HCT116 (cell line): ENCODE measurements around the gene SPEF2. TPM values are rescaled to one million over a fixed set of nuclear protein-coding genes. Genes with fewer than 3 reads are reported as not detected.

Source experiments
- ATAC-seq: fragments of 200-7000 bp; cut with Tn5 transposase; 2 replicates; pipeline ENCODE4 v1.9.1; 2020; ENCODE audit warnings: mild to moderate bottlenecking, moderate library complexity
- BruUV-seq: library from RNA; stranded (reverse); fragments of 400-500 nt; replicated peaks from 2 replicates; lab custom pipeline; 2021; lab: Mats Ljungman, UMichigan
- CTCF ChIA-PET: fragments of 300-600 bp; sonication (Branson Sonifier 250); formaldehyde crosslinking; loops from one replicate; lab custom pipeline; 2021; ENCODE audit warnings: antibody characterized with exemption; lab: Charles Lee
- POLR2A ChIA-PET: fragments of 300-600, 350-600 bp; sonication (Branson Sonifier 250); formaldehyde crosslinking; loops from one replicate; lab custom pipeline; 2021; ENCODE audit warnings: antibody characterized with exemption; lab: Charles Lee
- RAD21 ChIA-PET, 2 experiments: fragments of 300-600 bp; sonication (Branson Sonifier 250); formaldehyde crosslinking; loops; one replicate each; lab custom pipeline; 2023; ENCODE audit warnings: low total read pairs in 2 of 2; ENCODE audit not compliant: uncharacterized antibody in 2 of 2, unreplicated experiment in 2 of 2, low non-redundant PET in 1 of 2; lab: Charles Lee
- DNase-seq: peaks from one replicate; pipeline ENCODE4 v3.0.0-alpha.2; 2010; ENCODE audit warnings: low read depth, low spot score
- H2AFZ ChIP-seq: fragments of 200-600 bp; shearing (Covaris generic), sonication (generic); 2 replicates; pipeline ENCODE4 v1.6.1; 2017; ENCODE audit warnings: low read depth, mixed run types, mixed read lengths, antibody characterized with exemption, low read length; ENCODE audit not compliant: poor library complexity, severe bottlenecking
- H3K27ac ChIP-seq: 2 replicates; pipeline ENCODE4 v1.5.1; 2012; ENCODE audit warnings: low read depth, low read length
- H3K27me3 ChIP-seq: fragments of 200-600 bp; sonication (generic); 2 replicates; pipeline ENCODE4 v1.6.1; 2016; ENCODE audit warnings: mixed run types, low read length, mixed read lengths; ENCODE audit not compliant: insufficient read depth
- H3K36me3 ChIP-seq, 2 experiments: fragments of 200-500 bp in 1 of 2; fragments of 200-600 bp in 1 of 2; sonication (Bioruptor generic) in 1 of 2; sonication (generic) in 1 of 2; 2 replicates each; pipeline versions ENCODE4 v1.5.1 to v1.6.1; 2014 to 2016; ENCODE audit warnings: low read length in 2 of 2, inconsistent platforms in 1 of 2, mixed read lengths in 1 of 2, mixed run types in 1 of 2; ENCODE audit not compliant: insufficient read depth in 2 of 2, control insufficient read depth in 1 of 2
- H3K4me1 ChIP-seq, 2 experiments: fragments of 200-600 bp in 1 of 2; sonication (generic) in 1 of 2; 2 replicates each; pipeline versions ENCODE4 v1.5.1 to v1.6.1; 2012 to 2017; ENCODE audit warnings: low read length in 2 of 2, inconsistent platforms in 1 of 2, mild to moderate bottlenecking in 1 of 2, mixed read lengths in 1 of 2, mixed run types in 1 of 2, moderate library complexity in 1 of 2; ENCODE audit not compliant: insufficient read depth in 2 of 2, control insufficient read depth in 1 of 2
- H3K4me2 ChIP-seq: fragments of 200-600 bp; sonication (generic); 2 replicates; pipeline ENCODE4 v1.6.1; 2017; ENCODE audit warnings: mixed run types, low read length, mixed read lengths
- H3K4me3 ChIP-seq, 2 experiments: fragments of 200-600 bp in 1 of 2; sonication (generic) in 1 of 2; replicated peaks in 1 of 2; 2 replicates each; pipeline ENCODE4 v1.5.1; 2011 to 2016; ENCODE audit warnings: low read length in 2 of 2, control low read depth in 1 of 2, low read depth in 1 of 2, mild to moderate bottlenecking in 1 of 2, mixed read lengths in 1 of 2, mixed run types in 1 of 2
- H3K79me2 ChIP-seq: fragments of 200-600 bp; sonication (generic); 2 replicates; pipeline ENCODE4 v1.6.1; 2017; ENCODE audit warnings: mild to moderate bottlenecking, mixed run types, low read length, moderate library complexity, mixed read lengths; ENCODE audit not compliant: insufficient read depth
- H3K9ac ChIP-seq: fragments of 200-600 bp; sonication (generic); 2 replicates; pipeline ENCODE4 v1.6.1; 2016; ENCODE audit warnings: low read length, mixed read lengths
- H3K9me2 ChIP-seq: fragments of 200-600 bp; sonication (generic), shearing (Covaris generic); 2 replicates; pipeline ENCODE4 v1.6.1; 2017; ENCODE audit warnings: mixed run types, mild to moderate bottlenecking, moderate library complexity; ENCODE audit not compliant: insufficient read depth
- H3K9me3 ChIP-seq, 2 experiments: fragments of 200-500 bp in 1 of 2; fragments of 200-600 bp in 1 of 2; sonication (Bioruptor generic) in 1 of 2; sonication (generic) in 1 of 2; 2 replicates each; pipeline ENCODE4 v1.6.1; 2014 to 2017; ENCODE audit warnings: low read length in 2 of 2, mixed read lengths in 2 of 2, inconsistent platforms in 1 of 2, low read depth in 1 of 2, mild to moderate bottlenecking in 1 of 2, mixed run types in 1 of 2, moderate library complexity in 1 of 2; ENCODE audit not compliant: control insufficient read depth in 1 of 2, insufficient read depth in 1 of 2
- H4K20me1 ChIP-seq: fragments of 200-600 bp; sonication (generic), shearing (Covaris generic); 2 replicates; pipeline ENCODE4 v1.6.1; 2017; ENCODE audit warnings: mixed run types, mild to moderate bottlenecking, moderate library complexity; ENCODE audit not compliant: insufficient read depth
- CEBPB ChIP-seq: IDR thresholded peaks from 2 replicates; pipeline ENCODE4 v1.6.1; 2012; ENCODE audit warnings: low read depth
- EGR1 ChIP-seq: IDR thresholded peaks from 2 replicates; pipeline ENCODE4 v1.6.1; 2012; ENCODE audit warnings: low read depth
- ELF1 ChIP-seq: IDR thresholded peaks from 2 replicates; pipeline ENCODE4 v1.6.1; 2012; ENCODE audit warnings: low read depth, borderline replicate concordance
- EZH2phosphoT487 ChIP-seq: fragments of 200-600 bp; IDR thresholded peaks from 2 replicates; pipeline ENCODE4 v1.6.1; 2018; ENCODE audit warnings: antibody characterized with exemption, borderline replicate concordance
- FOSL1 ChIP-seq: IDR thresholded peaks from 2 replicates; pipeline ENCODE4 v1.6.1; 2012; ENCODE audit warnings: low read depth
- JUND ChIP-seq: IDR thresholded peaks from 2 replicates; pipeline ENCODE4 v1.6.1; 2012
- POLR2A ChIP-seq: IDR thresholded peaks from 2 replicates; pipeline ENCODE4 v1.7.0; 2011; ENCODE audit warnings: borderline replicate concordance; ENCODE audit not compliant: insufficient read depth, insufficient read length; ENCODE audit errors: extremely low read depth
- POLR2AphosphoS5 ChIP-seq: IDR thresholded peaks from 2 replicates; pipeline ENCODE4 v1.6.1; 2011; ENCODE audit warnings: mild to moderate bottlenecking, low read depth, low read length, moderate library complexity
- SRF ChIP-seq: IDR thresholded peaks from 2 replicates; pipeline ENCODE4 v1.6.1; 2012; ENCODE audit warnings: low read depth
- TCF7L2 ChIP-seq: IDR thresholded peaks from 2 replicates; pipeline ENCODE4 v1.7.0; 2011; ENCODE audit warnings: borderline replicate concordance, inconsistent platforms; ENCODE audit not compliant: insufficient read depth, insufficient read length; ENCODE audit errors: extremely low read depth
- ZFX ChIP-seq: fragments of 450-650 bp; IDR thresholded peaks from 2 replicates; pipeline ENCODE4 v1.6.1; 2017
- ZNF274 ChIP-seq: fragments of 200-500 bp; sonication (Bioruptor generic); IDR thresholded peaks from 2 replicates; pipeline ENCODE4 v1.6.1; 2014; ENCODE audit warnings: mild to moderate bottlenecking, low read depth, low read length, inconsistent platforms
- intact Hi-C: fragments of 100-400 bp; cut with micrococcal nuclease; formaldehyde crosslinking; loops from 2 replicates; pipeline ENCODE4 v1.10.0; 2022
- total RNA-seq: library from RNA; stranded (reverse); gene quantifications from one replicate; pipeline ENCODE4 v1.2.1, GENCODE V29; 2021; ENCODE audit not compliant: unreplicated experiment
- TF ChIP-seq, protein P1 (sequence below): IDR thresholded peaks from 2 replicates; pipeline ENCODE4 v1.6.1; 2012
- TF ChIP-seq, protein P2 (sequence below): IDR thresholded peaks from 2 replicates; pipeline ENCODE4 v1.6.1; 2012
- TF ChIP-seq, protein P3 (sequence below): IDR thresholded peaks from 2 replicates; pipeline ENCODE4 v1.6.1; 2012; ENCODE audit warnings: low read depth
- TF ChIP-seq, protein P4 (sequence below), 3 experiments: fragments of 200-600 bp in 1 of 3; sonication (generic) in 1 of 3; IDR thresholded peaks in 2 of 3; conservative IDR thresholded peaks in 1 of 3; 2 replicates each; pipeline ENCODE4 v1.5.1; 2012 to 2017; ENCODE audit warnings: low read depth in 2 of 3, low read length in 2 of 3, antibody characterized with exemption in 1 of 3, borderline replicate concordance in 1 of 3, control low read depth in 1 of 3, mild to moderate bottlenecking in 1 of 3, mixed read lengths in 1 of 3, mixed run types in 1 of 3, moderate library complexity in 1 of 3; ENCODE audit not compliant: insufficient read depth in 1 of 3

SPEF2 gene
- total RNA-seq, 1 experiment from 2014 or later, result 4.6 TPM

DNA sequence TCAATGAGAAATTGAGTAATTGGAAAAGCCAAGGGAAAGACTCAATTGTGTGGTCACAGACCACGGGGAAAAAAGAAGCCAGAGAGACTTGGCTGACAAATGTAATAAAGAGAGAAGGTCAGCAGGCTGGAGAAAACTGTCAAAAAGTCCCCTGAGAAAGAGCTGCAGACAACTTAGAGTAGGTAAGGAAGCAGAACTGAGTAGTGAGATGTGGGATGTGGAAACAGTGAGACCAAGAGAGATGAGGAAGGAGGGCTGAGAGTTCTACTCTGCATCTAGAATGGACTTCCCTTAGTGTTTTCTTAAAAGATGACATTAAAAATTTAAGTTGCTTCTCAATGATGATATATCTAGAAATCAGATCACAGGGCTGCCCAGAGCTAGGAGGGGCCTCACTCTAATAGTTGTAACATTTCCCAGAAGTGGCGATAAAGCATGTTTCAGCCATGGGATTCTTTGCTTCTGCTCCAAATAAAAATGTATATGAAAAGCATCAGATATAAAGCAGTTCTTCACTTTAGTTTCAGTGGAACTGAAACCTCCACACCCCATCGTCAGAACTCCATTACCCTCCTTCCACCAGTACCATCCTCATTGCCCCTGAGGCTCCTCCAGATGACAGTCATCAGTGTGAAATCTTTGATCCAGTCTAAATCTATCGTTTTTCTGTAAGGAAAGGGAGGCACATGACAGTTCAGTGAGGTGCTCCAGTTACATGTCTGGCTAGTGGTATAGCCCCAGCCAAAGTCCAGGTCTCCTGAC is 80.6 kb downstream of the SPEF2 start:
- CTCF ChIA-PET, result no interaction called here
- Histone ChIP-seq H3K9me3 (no peaks in the 10 kb centered on the region), H4K20me1 (no peaks in the 10 kb centered on the region), H3K27ac (no peak overlapping the region), H3K4me3 (no peak overlapping the region), H2AFZ (no peak overlapping the region), H3K9ac (no peak overlapping the region), H3K36me3 (no peaks in the 10 kb centered on the region), H3K9me2 (no peaks in the 10 kb centered on the region), H3K27me3 (no peaks in the 10 kb centered on the region), H3K4me1 (no peaks in the 10 kb centered on the region), H3K4me2 (no peak overlapping the region), H3K79me2 (no peaks in the 10 kb centered on the region)
- TF ChIP-seq, protein P1, sequence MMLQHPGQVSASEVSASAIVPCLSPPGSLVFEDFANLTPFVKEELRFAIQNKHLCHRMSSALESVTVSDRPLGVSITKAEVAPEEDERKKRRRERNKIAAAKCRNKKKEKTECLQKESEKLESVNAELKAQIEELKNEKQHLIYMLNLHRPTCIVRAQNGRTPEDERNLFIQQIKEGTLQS, result no peak
- no peak for TF ChIP-seq SRF
- TF ChIP-seq EZH2phosphoT487, result no peak
- TF ChIP-seq, protein P2, sequence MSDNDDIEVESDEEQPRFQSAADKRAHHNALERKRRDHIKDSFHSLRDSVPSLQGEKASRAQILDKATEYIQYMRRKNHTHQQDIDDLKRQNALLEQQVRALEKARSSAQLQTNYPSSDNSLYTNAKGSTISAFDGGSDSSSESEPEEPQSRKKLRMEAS, result no peak
- TF ChIP-seq POLR2AphosphoS5, result no peak
- TF ChIP-seq ZFX, result no peak
- no peak for TF ChIP-seq JUND
- no peak for TF ChIP-seq TCF7L2
- no peak for TF ChIP-seq CEBPB
- TF ChIP-seq ZNF274, result no peak
- no peak for TF ChIP-seq POLR2A
- TF ChIP-seq, protein P3, sequence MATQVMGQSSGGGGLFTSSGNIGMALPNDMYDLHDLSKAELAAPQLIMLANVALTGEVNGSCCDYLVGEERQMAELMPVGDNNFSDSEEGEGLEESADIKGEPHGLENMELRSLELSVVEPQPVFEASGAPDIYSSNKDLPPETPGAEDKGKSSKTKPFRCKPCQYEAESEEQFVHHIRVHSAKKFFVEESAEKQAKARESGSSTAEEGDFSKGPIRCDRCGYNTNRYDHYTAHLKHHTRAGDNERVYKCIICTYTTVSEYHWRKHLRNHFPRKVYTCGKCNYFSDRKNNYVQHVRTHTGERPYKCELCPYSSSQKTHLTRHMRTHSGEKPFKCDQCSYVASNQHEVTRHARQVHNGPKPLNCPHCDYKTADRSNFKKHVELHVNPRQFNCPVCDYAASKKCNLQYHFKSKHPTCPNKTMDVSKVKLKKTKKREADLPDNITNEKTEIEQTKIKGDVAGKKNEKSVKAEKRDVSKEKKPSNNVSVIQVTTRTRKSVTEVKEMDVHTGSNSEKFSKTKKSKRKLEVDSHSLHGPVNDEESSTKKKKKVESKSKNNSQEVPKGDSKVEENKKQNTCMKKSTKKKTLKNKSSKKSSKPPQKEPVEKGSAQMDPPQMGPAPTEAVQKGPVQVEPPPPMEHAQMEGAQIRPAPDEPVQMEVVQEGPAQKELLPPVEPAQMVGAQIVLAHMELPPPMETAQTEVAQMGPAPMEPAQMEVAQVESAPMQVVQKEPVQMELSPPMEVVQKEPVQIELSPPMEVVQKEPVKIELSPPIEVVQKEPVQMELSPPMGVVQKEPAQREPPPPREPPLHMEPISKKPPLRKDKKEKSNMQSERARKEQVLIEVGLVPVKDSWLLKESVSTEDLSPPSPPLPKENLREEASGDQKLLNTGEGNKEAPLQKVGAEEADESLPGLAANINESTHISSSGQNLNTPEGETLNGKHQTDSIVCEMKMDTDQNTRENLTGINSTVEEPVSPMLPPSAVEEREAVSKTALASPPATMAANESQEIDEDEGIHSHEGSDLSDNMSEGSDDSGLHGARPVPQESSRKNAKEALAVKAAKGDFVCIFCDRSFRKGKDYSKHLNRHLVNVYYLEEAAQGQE, result no peak
- TF ChIP-seq EGR1, result no peak
- no peak for TF ChIP-seq ELF1
- TF ChIP-seq, protein P4, sequence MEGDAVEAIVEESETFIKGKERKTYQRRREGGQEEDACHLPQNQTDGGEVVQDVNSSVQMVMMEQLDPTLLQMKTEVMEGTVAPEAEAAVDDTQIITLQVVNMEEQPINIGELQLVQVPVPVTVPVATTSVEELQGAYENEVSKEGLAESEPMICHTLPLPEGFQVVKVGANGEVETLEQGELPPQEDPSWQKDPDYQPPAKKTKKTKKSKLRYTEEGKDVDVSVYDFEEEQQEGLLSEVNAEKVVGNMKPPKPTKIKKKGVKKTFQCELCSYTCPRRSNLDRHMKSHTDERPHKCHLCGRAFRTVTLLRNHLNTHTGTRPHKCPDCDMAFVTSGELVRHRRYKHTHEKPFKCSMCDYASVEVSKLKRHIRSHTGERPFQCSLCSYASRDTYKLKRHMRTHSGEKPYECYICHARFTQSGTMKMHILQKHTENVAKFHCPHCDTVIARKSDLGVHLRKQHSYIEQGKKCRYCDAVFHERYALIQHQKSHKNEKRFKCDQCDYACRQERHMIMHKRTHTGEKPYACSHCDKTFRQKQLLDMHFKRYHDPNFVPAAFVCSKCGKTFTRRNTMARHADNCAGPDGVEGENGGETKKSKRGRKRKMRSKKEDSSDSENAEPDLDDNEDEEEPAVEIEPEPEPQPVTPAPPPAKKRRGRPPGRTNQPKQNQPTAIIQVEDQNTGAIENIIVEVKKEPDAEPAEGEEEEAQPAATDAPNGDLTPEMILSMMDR (IDR thresholded peaks at IDR 0.05 in 2 of 3, conservative IDR thresholded peaks at IDR 0.05 in 1 of 3; ENCODE audit: borderline replicate concordance in 1 of 3, insufficient read depth in 1 of 3, low read depth in 2 of 3, low read length in 2 of 3), result no peak
- TF ChIP-seq FOSL1, result no peak
- RAD21 ChIA-PET, result no interaction called here
- DNase-seq, result no peak
- intact Hi-C loops, result no loop called here
- no peak for ATAC-seq
- no TSS peak for BruUV-seq
- POLR2A ChIA-PET, result no interaction called here
